ENCODE data around the gene S100A16. TPM values are rescaled to one million over a fixed set of nuclear protein-coding genes. Genes with fewer than 3 reads are reported as not detected.

Gene S100A16
- total and polyA plus RNA-seq, 9 of the 15 experiments (the other 6 are each of a cell fraction or from before 2014, with no cell fraction given), result 1.6 to 6.9 (median 4.3) TPM

DNA sequence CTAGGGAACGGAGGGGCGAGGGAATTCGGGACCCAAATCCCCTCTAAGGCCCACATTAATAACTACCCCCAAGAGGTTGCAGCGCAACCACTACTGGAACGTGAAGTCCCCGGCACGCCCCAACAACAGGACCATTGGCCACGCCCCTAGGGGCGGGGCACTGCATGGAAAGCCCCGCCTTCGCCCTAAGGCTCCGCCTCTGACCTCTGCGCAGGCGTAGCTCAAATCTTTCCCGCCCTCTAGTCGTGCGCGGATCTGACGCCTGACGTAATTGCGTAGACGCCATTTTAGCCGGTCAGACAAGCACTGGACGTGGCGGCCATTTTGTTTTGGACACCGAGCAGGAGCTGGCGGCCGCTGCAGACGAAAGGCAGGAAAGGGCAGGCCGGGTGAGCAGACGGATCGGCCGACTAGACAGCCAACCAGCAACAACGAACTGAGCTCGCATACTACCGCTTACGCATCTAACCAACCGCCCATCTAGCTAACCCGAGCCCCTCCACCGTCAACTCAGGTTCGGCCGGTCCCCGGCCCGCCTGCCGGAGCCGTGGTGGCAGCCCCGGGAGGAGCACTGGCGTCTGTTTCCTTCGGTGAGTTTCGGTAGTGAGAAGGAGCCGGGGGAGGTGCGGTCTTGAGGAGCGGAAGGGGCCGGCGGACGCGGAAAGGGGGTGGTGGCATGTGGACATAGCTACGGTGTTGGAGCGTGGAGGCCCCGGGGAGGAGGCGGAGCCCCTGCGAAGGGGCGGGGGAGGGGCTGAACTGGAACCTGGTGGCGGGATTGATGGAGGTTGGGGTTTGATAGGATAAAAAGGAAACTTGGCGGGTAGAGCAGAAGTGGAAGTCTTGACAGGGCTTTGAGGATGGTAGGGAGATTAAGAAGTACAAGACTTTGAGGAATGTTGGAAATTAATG lies 21.1 kb upstream of the S100A16 start, which contains the start of gene CHTOP (continued):
- TF ChIP-seq HOMEZ (CRISPR knock-in tag; IDR thresholded peaks at IDR 0.05) (no peak), MEF2A (IDR thresholded peaks at IDR 0.05; ENCODE audit: control insufficient read depth, low read depth, low read length) (no peak), SP2 (IDR thresholded peaks at IDR 0.05; ENCODE audit: extremely low read depth, low read depth, low read length, poor library complexity, severe bottlenecking) (no peak), RNF219 (CRISPR knock-in tag; IDR thresholded peaks at IDR 0.05) (no peak), CCNT2 (IDR thresholded peaks at IDR 0.05; ENCODE audit: borderline replicate concordance, extremely low read depth, insufficient read length, low read depth, low read length) (peak; percentile 44), IRF1 (CRISPR knock-in tag; IDR thresholded peaks at IDR 0.05; ENCODE audit: borderline replicate concordance) (no peak), UBTF (IDR thresholded peaks at IDR 0.05; ENCODE audit: borderline replicate concordance in 1 of 2, low read depth in 2 of 2, low read length in 2 of 2) (0 out of 4 replicates have a peak, but pooled peaks have one; percentile 33 to 57), ZNF175 (CRISPR knock-in tag; IDR thresholded peaks at IDR 0.05; ENCODE audit: low read depth) (no peak), ZNF79 (CRISPR knock-in tag; IDR thresholded peaks at IDR 0.05; ENCODE audit: low read depth) (no peak), ZNF224 (CRISPR knock-in tag; IDR thresholded peaks at IDR 0.05) (no peak)
- TF ChIP-seq, protein P1, sequence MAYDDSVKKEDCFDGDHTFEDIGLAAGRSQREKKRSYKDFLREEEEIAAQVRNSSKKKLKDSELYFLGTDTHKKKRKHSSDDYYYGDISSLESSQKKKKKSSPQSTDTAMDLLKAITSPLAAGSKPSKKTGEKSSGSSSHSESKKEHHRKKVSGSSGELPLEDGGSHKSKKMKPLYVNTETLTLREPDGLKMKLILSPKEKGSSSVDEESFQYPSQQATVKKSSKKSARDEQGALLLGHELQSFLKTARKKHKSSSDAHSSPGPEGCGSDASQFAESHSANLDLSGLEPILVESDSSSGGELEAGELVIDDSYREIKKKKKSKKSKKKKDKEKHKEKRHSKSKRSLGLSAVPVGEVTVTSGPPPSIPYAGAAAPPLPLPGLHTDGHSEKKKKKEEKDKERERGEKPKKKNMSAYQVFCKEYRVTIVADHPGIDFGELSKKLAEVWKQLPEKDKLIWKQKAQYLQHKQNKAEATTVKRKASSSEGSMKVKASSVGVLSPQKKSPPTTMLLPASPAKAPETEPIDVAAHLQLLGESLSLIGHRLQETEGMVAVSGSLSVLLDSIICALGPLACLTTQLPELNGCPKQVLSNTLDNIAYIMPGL (CRISPR knock-in tag; IDR thresholded peaks at IDR 0.05), result peak; percentile 88; the same call in 1 of the 2 replicates
- TF ChIP-seq, protein P2, sequence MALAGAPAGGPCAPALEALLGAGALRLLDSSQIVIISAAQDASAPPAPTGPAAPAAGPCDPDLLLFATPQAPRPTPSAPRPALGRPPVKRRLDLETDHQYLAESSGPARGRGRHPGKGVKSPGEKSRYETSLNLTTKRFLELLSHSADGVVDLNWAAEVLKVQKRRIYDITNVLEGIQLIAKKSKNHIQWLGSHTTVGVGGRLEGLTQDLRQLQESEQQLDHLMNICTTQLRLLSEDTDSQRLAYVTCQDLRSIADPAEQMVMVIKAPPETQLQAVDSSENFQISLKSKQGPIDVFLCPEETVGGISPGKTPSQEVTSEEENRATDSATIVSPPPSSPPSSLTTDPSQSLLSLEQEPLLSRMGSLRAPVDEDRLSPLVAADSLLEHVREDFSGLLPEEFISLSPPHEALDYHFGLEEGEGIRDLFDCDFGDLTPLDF (CRISPR knock-in tag; IDR thresholded peaks at IDR 0.05), result peak; percentile 94

Measured in K562 (cell line).